ENCODE results near the gene RIF1.

The RIF1 gene

DNA sequence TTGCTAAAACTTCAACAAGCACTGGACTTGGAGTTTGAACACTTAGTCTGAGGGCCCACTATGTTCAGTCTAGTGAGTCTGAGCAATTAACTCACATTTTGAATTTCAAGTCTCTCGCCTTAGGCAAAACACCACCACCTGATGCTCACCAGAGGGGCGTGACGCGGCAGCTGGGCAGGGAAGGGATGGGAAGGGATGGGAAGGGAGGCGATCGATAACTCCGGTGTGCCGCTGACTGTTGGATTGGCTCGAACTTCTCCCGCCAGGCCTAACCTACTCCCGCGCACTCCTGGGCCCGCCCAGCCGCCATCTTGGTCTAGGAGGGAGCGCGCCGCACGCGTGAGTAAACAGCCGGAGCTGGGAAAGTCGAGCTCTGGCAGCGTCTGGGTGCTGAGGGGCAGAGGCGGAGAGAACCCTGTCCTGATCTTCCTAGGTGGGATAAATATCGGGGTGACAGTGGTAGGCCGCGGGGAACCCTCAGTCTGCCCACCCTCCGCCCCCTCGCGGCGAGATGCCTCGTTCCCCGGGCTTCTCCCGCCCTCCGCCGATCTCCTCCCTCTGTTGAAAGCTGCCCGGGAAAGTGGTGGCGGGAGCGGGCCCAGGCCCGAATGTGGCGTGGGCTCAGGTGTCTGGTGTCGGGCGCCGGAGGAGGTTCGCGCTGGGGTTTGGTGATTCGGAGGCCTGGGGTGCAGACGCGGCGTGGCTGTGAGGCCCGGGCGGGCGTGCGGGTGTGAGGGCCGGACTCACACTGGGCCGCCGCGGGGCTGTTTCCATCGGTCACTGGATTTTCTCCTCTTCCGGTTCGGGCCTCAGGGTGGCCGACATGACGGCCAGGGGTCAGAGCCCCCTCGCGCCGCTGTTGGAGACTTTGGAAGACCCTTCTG is at the start of gene RIF1:
RIF1 (plus strand) TSS at position 302 of the 884 bp plus-strand sequence; CDS start at position 824, 522 bp downstream.
- Histone ChIP-seq H3K36me3 (ENCODE audit: control insufficient read depth, insufficient read depth, low read length) (peaks cover 7% of the 10 kb centered on the region; the same call in 1 of the 2 replicates), H3K9me3 (ENCODE audit: control insufficient read depth, insufficient read depth, low read length) (no peaks in the 10 kb centered on the region), H3K27ac (ENCODE audit: low read length) (no peak within 1 kb of the TSS), H3K4me1 (ENCODE audit: control insufficient read depth, insufficient read depth, low read length) (no peaks in the 10 kb centered on the region), H3K4me3 (ENCODE audit: low read length) (peak within 1 kb of the TSS; percentile 83), H3K27me3 (ENCODE audit: control insufficient read depth, insufficient read depth, low read length) (no peaks in the 10 kb centered on the region)
- WGBS (ENCODE audit: insufficient coverage, insufficient read length), result no CpG with 5 or more reads among the region's 65 CpGs
- DNase-seq (ENCODE audit: low read depth, low spot score), result peak; percentile 92

DNA sequence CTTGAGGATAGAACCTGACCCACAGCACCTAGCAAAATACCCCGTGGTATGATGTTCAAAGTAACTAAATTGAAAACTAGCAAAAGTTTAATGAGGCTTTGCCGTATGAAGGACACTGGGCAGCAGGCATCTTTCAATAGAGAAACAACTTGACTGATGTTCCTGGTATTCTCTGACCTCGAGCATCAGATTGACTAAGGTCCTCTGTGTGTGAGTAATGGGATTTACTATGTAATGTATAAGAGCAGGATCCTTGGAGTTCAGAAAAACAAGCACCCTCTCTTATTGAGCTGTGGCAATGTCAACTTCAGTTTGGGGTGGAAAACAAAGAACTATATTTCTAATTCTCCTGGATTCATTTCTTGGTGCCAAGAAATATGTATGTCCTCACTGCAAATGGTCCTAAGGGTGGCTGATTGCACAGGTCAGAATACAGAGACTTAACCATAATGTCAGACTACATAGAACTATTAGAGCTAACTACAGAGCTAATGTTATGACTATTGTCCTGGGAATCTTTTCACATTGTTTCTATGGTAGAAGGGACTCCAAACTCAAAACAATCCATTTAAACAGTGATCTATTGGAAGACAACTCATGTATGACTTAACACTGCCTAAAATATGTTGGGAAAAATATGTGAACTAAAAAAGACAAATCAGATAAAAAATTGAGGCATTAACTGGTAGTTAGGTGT is 47.9 kb upstream of the RIF1 start:
- no CpG with 5 or more reads among the region's 3 CpGs for WGBS (ENCODE audit: insufficient coverage, insufficient read length)

DNA sequence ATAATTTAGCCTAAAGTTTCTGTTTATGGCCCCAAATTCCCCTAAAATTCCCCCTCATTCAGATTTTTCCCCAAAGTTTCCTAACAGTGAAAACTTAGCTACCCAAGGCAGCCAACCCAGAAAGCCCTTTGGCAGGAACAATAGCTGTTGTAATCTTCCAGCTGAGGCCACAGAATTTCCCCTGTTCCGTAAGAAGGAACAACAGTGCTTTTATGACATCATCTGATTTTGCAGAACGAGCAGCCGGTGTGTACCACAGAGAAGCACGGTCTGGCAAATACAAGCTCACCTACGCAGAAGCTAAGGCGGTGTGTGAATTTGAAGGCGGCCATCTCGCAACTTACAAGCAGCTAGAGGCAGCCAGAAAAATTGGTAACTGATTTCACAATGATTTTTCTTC is 46.0 kb upstream of the RIF1 start:
- Histone ChIP-seq H3K27ac (ENCODE audit: low read length) (no peak overlapping the region), H3K9me3 (ENCODE audit: control insufficient read depth, insufficient read depth, low read length) (no peaks in the 10 kb centered on the region; the same call in 1 of the 2 replicates), H3K4me1 (ENCODE audit: control insufficient read depth, insufficient read depth, low read length) (no peaks in the 10 kb centered on the region), H3K36me3 (ENCODE audit: control insufficient read depth, insufficient read depth, low read length) (no peaks in the 10 kb centered on the region), H3K4me3 (ENCODE audit: low read length) (no peak overlapping the region), H3K27me3 (ENCODE audit: control insufficient read depth, insufficient read depth, low read length) (no peaks in the 10 kb centered on the region)
- no peak for DNase-seq (ENCODE audit: low read depth, low spot score)
- no CpG with 5 or more reads among the region's 8 CpGs for WGBS (ENCODE audit: insufficient coverage, insufficient read length)

More for the DNA sequence above, 47.9 kb upstream of the RIF1 start:
- H3K9me3 ChIP-seq (ENCODE audit: control insufficient read depth, insufficient read depth, low read length), result no peaks in the 10 kb centered on the region
- no peak for DNase-seq (ENCODE audit: low read depth, low spot score)
- H3K4me1 ChIP-seq (ENCODE audit: control insufficient read depth, insufficient read depth, low read length), result no peaks in the 10 kb centered on the region
- H3K4me3 ChIP-seq (ENCODE audit: low read length), result no peak overlapping the region
- no peaks in the 10 kb centered on the region for H3K36me3 ChIP-seq (ENCODE audit: control insufficient read depth, insufficient read depth, low read length)
- H3K27ac ChIP-seq (ENCODE audit: low read length), result no peak overlapping the region
- H3K27me3 ChIP-seq (ENCODE audit: control insufficient read depth, insufficient read depth, low read length), result no peaks in the 10 kb centered on the region

GRCh38 chr2:151367571-151367970 is 42.1 kb upstream of the RIF1 start:
- Histone ChIP-seq H3K9me3 (ENCODE audit: control insufficient read depth, insufficient read depth, low read length) (no peaks in the 10 kb centered on the region; the same call in 1 of the 2 replicates), H3K4me1 (ENCODE audit: control insufficient read depth, insufficient read depth, low read length) (no peaks in the 10 kb centered on the region), H3K36me3 (ENCODE audit: control insufficient read depth, insufficient read depth, low read length) (no peaks in the 10 kb centered on the region), H3K27ac (ENCODE audit: low read length) (no peak overlapping the region), H3K4me3 (ENCODE audit: low read length) (no peak overlapping the region), H3K27me3 (ENCODE audit: control insufficient read depth, insufficient read depth, low read length) (no peaks in the 10 kb centered on the region)
- no peak for DNase-seq (ENCODE audit: low read depth, low spot score)
- no CpG with 5 or more reads among the region's 2 CpGs for WGBS (ENCODE audit: insufficient coverage, insufficient read length)

DNA sequence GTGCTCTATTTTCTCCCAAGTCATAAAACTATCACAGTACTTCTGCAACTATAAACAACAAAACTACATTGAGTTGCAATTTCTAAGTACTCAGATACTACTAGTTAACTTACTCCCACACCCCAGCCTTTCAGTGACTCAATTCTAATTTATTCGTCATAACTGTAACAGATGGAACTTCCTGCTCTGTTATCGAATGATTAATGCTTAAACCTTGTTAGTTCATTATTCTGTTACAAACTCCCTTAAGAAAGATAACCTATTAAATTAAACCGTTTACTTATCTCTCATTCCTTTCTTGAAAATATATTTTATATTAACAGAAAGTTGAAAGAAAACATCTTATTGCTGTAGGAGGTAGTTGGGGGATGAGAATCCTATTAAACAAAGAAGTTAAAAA is 35.3 kb upstream of the RIF1 start:
- no peaks in the 10 kb centered on the region for H3K4me1 ChIP-seq (ENCODE audit: control insufficient read depth, insufficient read depth, low read length)
- no peak overlapping the region for H3K27ac ChIP-seq (ENCODE audit: low read length)
- H3K9me3 ChIP-seq (ENCODE audit: control insufficient read depth, insufficient read depth, low read length), result no peaks in the 10 kb centered on the region
- DNase-seq (ENCODE audit: low read depth, low spot score), result no peak
- 100% methylated on average over 1 of the region's 3 CpGs for WGBS (ENCODE audit: insufficient coverage, insufficient read length)
- no peak overlapping the region for H3K4me3 ChIP-seq (ENCODE audit: low read length)
- H3K27me3 ChIP-seq (ENCODE audit: control insufficient read depth, insufficient read depth, low read length), result no peaks in the 10 kb centered on the region
- no peaks in the 10 kb centered on the region for H3K36me3 ChIP-seq (ENCODE audit: control insufficient read depth, insufficient read depth, low read length)

GRCh38 chr2:151379169-151379568 is 30.5 kb upstream of the RIF1 start:
- no peak for DNase-seq (ENCODE audit: low read depth, low spot score)
- H3K27me3 ChIP-seq (ENCODE audit: control insufficient read depth, insufficient read depth, low read length), result no peaks in the 10 kb centered on the region
- no CpG with 5 or more reads among the region's 4 CpGs for WGBS (ENCODE audit: insufficient coverage, insufficient read length)
- no peaks in the 10 kb centered on the region for H3K9me3 ChIP-seq (ENCODE audit: control insufficient read depth, insufficient read depth, low read length)
- H3K4me1 ChIP-seq (ENCODE audit: control insufficient read depth, insufficient read depth, low read length), result no peaks in the 10 kb centered on the region
- no peak overlapping the region for H3K4me3 ChIP-seq (ENCODE audit: low read length)
- no peak overlapping the region for H3K27ac ChIP-seq (ENCODE audit: low read length)
- no peaks in the 10 kb centered on the region for H3K36me3 ChIP-seq (ENCODE audit: control insufficient read depth, insufficient read depth, low read length)

DNA sequence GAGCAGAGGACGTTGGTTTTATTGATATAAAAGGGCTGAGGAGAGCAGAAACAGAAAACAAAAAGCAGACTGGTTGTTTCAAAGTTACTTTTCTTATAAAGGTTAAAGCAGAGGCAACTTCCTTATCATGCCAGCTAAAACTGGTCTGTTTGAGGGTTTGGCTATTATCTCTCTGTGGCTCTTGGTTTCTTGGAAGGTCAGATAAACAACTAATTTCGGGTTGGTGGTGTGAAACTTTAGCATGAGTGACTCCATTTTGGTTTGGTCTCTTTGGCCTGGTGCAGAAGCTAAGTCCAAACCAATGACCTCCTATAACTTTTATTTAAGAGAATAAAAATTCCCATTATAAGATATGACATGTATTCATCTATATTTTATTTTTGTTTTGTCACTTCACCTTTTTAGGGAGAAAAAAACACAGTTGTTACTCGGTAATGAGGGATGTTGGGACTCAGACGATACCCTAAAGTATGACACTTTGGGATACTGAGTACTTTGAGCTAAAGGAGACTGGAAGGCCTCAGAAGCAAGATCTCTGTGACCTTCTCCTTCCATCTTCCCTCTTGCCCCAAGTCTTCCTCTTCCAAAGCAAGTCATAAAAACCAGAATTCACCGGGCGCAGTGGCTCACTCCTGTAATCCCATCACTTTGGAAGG is 29.0 kb upstream of the RIF1 start:
- no peaks in the 10 kb centered on the region for H3K36me3 ChIP-seq (ENCODE audit: control insufficient read depth, insufficient read depth, low read length)
- no peak overlapping the region for H3K27ac ChIP-seq (ENCODE audit: low read length)
- no CpG with 5 or more reads among the region's 6 CpGs for WGBS (ENCODE audit: insufficient coverage, insufficient read length)
- no peaks in the 10 kb centered on the region for H3K9me3 ChIP-seq (ENCODE audit: control insufficient read depth, insufficient read depth, low read length)
- H3K4me3 ChIP-seq (ENCODE audit: low read length), result no peak overlapping the region
- DNase-seq (ENCODE audit: low read depth, low spot score), result no peak
- no peaks in the 10 kb centered on the region for H3K4me1 ChIP-seq (ENCODE audit: control insufficient read depth, insufficient read depth, low read length)
- no peaks in the 10 kb centered on the region for H3K27me3 ChIP-seq (ENCODE audit: control insufficient read depth, insufficient read depth, low read length)

DNA sequence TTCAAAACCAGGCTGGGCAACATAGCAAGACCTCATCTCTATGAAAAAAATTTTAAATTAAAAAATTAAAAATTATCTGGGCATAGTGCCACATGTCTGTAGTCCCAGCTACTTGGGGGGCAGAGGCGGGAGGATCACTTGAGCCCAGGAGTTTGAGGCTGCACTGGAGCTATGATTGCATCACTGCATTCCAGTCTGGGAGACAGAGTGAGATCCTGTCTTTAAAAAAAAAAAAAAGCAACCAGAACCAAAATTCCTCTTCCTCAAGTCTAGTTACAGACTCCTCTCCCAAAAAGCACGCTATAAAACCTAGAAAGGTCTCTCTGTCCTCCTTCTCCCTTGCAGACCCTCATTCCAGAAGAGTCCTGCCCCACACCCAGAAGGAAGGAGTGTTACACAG is 28.4 kb upstream of the RIF1 start:
- H3K36me3 ChIP-seq (ENCODE audit: control insufficient read depth, insufficient read depth, low read length), result no peaks in the 10 kb centered on the region
- H3K4me1 ChIP-seq (ENCODE audit: control insufficient read depth, insufficient read depth, low read length), result no peaks in the 10 kb centered on the region
- H3K27me3 ChIP-seq (ENCODE audit: control insufficient read depth, insufficient read depth, low read length), result no peaks in the 10 kb centered on the region
- no peak overlapping the region for H3K27ac ChIP-seq (ENCODE audit: low read length)
- no CpG with 5 or more reads among the region's 2 CpGs for WGBS (ENCODE audit: insufficient coverage, insufficient read length)
- DNase-seq (ENCODE audit: low read depth, low spot score), result no peak
- H3K4me3 ChIP-seq (ENCODE audit: low read length), result no peak overlapping the region
- H3K9me3 ChIP-seq (ENCODE audit: control insufficient read depth, insufficient read depth, low read length), result no peaks in the 10 kb centered on the region

- WGBS (ENCODE audit: insufficient coverage, insufficient read length), result no CpG with 5 or more reads among the region's 4 CpGs
- H3K27me3 ChIP-seq (ENCODE audit: control insufficient read depth, insufficient read depth, low read length), result no peaks in the 10 kb centered on the region
- H3K36me3 ChIP-seq (ENCODE audit: control insufficient read depth, insufficient read depth, low read length), result no peaks in the 10 kb centered on the region
- no peak overlapping the region for H3K27ac ChIP-seq (ENCODE audit: low read length)
- H3K9me3 ChIP-seq (ENCODE audit: control insufficient read depth, insufficient read depth, low read length), result no peaks in the 10 kb centered on the region
- H3K4me3 ChIP-seq (ENCODE audit: low read length), result no peak overlapping the region
- DNase-seq (ENCODE audit: low read depth, low spot score), result no peak
- no peaks in the 10 kb centered on the region for H3K4me1 ChIP-seq (ENCODE audit: control insufficient read depth, insufficient read depth, low read length)
Observed at GRCh38 chr2:151388011-151388410, 21.7 kb upstream of the RIF1 start.

- WGBS (ENCODE audit: insufficient coverage, insufficient read length), result no CpG with 5 or more reads among the region's 2 CpGs
- Histone ChIP-seq H3K27me3 (ENCODE audit: control insufficient read depth, insufficient read depth, low read length) (no peaks in the 10 kb centered on the region), H3K4me1 (ENCODE audit: control insufficient read depth, insufficient read depth, low read length) (no peaks in the 10 kb centered on the region), H3K36me3 (ENCODE audit: control insufficient read depth, insufficient read depth, low read length) (no peaks in the 10 kb centered on the region), H3K9me3 (ENCODE audit: control insufficient read depth, insufficient read depth, low read length) (no peaks in the 10 kb centered on the region), H3K27ac (ENCODE audit: low read length) (no peak overlapping the region), H3K4me3 (ENCODE audit: low read length) (no peak overlapping the region)
- DNase-seq (ENCODE audit: low read depth, low spot score), result no peak
Observed at GRCh38 chr2:151391436-151391835, 18.3 kb upstream of the RIF1 start.

Data from iPS DF 6.9 (cell line).